Mesenchymal stem cell (in vitro differentiated cells and primary cell): ENCODE data around the gene RRP9.
A peak's percentile ranks its signal among the peaks of the same experiment; 100 is the strongest.

Source experiments
- DNase-seq: peaks from one replicate; pipeline ENCODE4 v3.0.0-alpha.2; 2013
- H2AFZ ChIP-seq: one replicate; pipeline ENCODE4 v1.6.1; 2013; ENCODE audit warnings: low read depth, mild to moderate bottlenecking, control low read depth, inconsistent platforms, low read length, moderate library complexity
- H2AK5ac ChIP-seq: 2 replicates; pipeline ENCODE4 v1.6.1; 2013; ENCODE audit warnings: low read length, moderate library complexity, mild to moderate bottlenecking, inconsistent platforms; ENCODE audit not compliant: severe bottlenecking
- H2BK120ac ChIP-seq: one replicate; pipeline ENCODE4 v1.6.1; 2013; ENCODE audit warnings: low read depth, mild to moderate bottlenecking, inconsistent platforms, low read length, moderate library complexity
- H2BK12ac ChIP-seq, 2 experiments: one replicate each; pipeline ENCODE4 v1.6.1; 2013; ENCODE audit warnings: inconsistent platforms in 2 of 2, low read length in 2 of 2, mild to moderate bottlenecking in 2 of 2, moderate library complexity in 2 of 2, control low read depth in 1 of 2
- H2BK15ac ChIP-seq: one replicate; pipeline ENCODE4 v1.6.1; 2013; ENCODE audit warnings: mild to moderate bottlenecking, low read depth, inconsistent platforms; ENCODE audit not compliant: poor library complexity, severe bottlenecking
- H2BK5ac ChIP-seq: 2 replicates; pipeline ENCODE4 v1.6.1; 2013; ENCODE audit warnings: low read depth, mild to moderate bottlenecking, low read length, control low read depth, inconsistent platforms; ENCODE audit not compliant: poor library complexity, severe bottlenecking
- H3K14ac ChIP-seq, 2 experiments: one replicate each; pipeline ENCODE4 v1.6.1; 2013; ENCODE audit warnings: inconsistent platforms in 2 of 2, low read length in 2 of 2, control low read depth in 1 of 2, mild to moderate bottlenecking in 1 of 2, moderate library complexity in 1 of 2
- H3K18ac ChIP-seq, 2 experiments: one replicate each; pipeline ENCODE4 v1.6.1; 2013; ENCODE audit warnings: inconsistent platforms in 2 of 2, low read length in 2 of 2, control low read depth in 1 of 2, low read depth in 1 of 2, mild to moderate bottlenecking in 1 of 2
- H3K23ac ChIP-seq, 2 experiments: one replicate each; pipeline ENCODE4 v1.6.1; 2013; ENCODE audit warnings: inconsistent platforms in 2 of 2, low read length in 2 of 2, mild to moderate bottlenecking in 2 of 2, moderate library complexity in 2 of 2, control low read depth in 1 of 2
- H3K27ac ChIP-seq: 2 replicates; pipeline ENCODE4 v1.5.1; 2013; ENCODE audit warnings: mild to moderate bottlenecking, moderate library complexity, low read length, control low read depth, inconsistent platforms; ENCODE audit not compliant: poor library complexity, severe bottlenecking
- H3K27me3 ChIP-seq, 2 experiments: 2 replicates each; pipeline versions ENCODE4 v1.6.1 to v1.7.0; 2013; ENCODE audit warnings: low read length in 2 of 2, mild to moderate bottlenecking in 2 of 2, moderate library complexity in 2 of 2, control low read depth in 1 of 2, inconsistent platforms in 1 of 2; ENCODE audit not compliant: control insufficient read depth in 1 of 2, insufficient read depth in 1 of 2
- H3K36me3 ChIP-seq, 2 experiments: 2 replicates each; pipeline versions ENCODE4 v1.6.1 to v1.7.0; 2013; ENCODE audit warnings: low read length in 2 of 2, control low read depth in 1 of 2, inconsistent platforms in 1 of 2, low read depth in 1 of 2, mild to moderate bottlenecking in 1 of 2; ENCODE audit not compliant: insufficient read depth in 2 of 2, control insufficient read depth in 1 of 2
- H3K4ac ChIP-seq, 2 experiments: one replicate each; pipeline ENCODE4 v1.6.1; 2013; ENCODE audit warnings: inconsistent platforms in 2 of 2, low read length in 2 of 2, mild to moderate bottlenecking in 2 of 2, moderate library complexity in 2 of 2, control low read depth in 1 of 2, low read depth in 1 of 2
- H3K4me1 ChIP-seq: 2 replicates; pipeline ENCODE4 v1.6.1; 2013; ENCODE audit warnings: low read depth, low read length, control low read depth; ENCODE audit not compliant: control insufficient read depth, insufficient read depth
- H3K4me2 ChIP-seq: 2 replicates; pipeline ENCODE4 v1.6.1; 2013; ENCODE audit warnings: low read length, mild to moderate bottlenecking, inconsistent platforms; ENCODE audit not compliant: poor library complexity, severe bottlenecking
- H3K4me3 ChIP-seq, 2 experiments: 2 replicates each; pipeline versions ENCODE4 v1.5.1 to v1.7.0; 2013; ENCODE audit warnings: low read length in 2 of 2, mild to moderate bottlenecking in 2 of 2, control low read depth in 1 of 2, low read depth in 1 of 2; ENCODE audit not compliant: insufficient read depth in 1 of 2
- H3K79me1 ChIP-seq: replicated peaks from 2 replicates; pipeline ENCODE4 v1.6.1; 2013; ENCODE audit warnings: mild to moderate bottlenecking, control low read depth, low read length, inconsistent platforms; ENCODE audit not compliant: poor library complexity, severe bottlenecking
- H3K9ac ChIP-seq: 2 replicates; pipeline ENCODE4 v1.7.0; 2013; ENCODE audit warnings: mild to moderate bottlenecking, low read length, moderate library complexity
- H3K9me3 ChIP-seq: 2 replicates; pipeline ENCODE4 v1.7.0; 2013; ENCODE audit warnings: mild to moderate bottlenecking, low read length; ENCODE audit not compliant: control insufficient read depth
- H4K8ac ChIP-seq: one replicate; pipeline ENCODE4 v1.6.1; 2013; ENCODE audit warnings: inconsistent platforms, mild to moderate bottlenecking, low read length, moderate library complexity
- H4K91ac ChIP-seq: one replicate; pipeline ENCODE4 v1.6.1; 2013; ENCODE audit warnings: mild to moderate bottlenecking, low read length, inconsistent platforms
- WGBS: methylation state at CpG from one replicate; pipeline ENCODE4 v1.1.7; 2013; ENCODE audit warnings: mixed read lengths; 5-methylcytosine and 5-hydroxymethylcytosine counted together

The RRP9 gene

GRCh38 chr3:51964521-51964920 lies 22.8 kb upstream of the RRP9 start:
- Histone ChIP-seq H3K14ac (no peak overlapping the region), H2BK12ac (no peak overlapping the region), H3K23ac (no peak overlapping the region), H2BK15ac (no peak overlapping the region), H2AFZ (no peak overlapping the region), H3K36me3 (peaks cover 16 to 32% of the 10 kb centered on the region in 2 experiments), H3K27ac (no peak overlapping the region), H3K9me3 (no peaks in the 10 kb centered on the region), H3K79me1 (peaks cover 27% of the 10 kb centered on the region), H3K4me2 (no peak overlapping the region), H4K8ac (no peak overlapping the region), H3K18ac (no peak overlapping the region), H3K27me3 (no peaks in the 10 kb centered on the region), H4K91ac (peak overlapping the region; percentile 32), H3K9ac (no peak overlapping the region), H2BK120ac (no peak overlapping the region), H2BK5ac (no peak overlapping the region), H3K4ac (no peak overlapping the region), H3K4me3 (peak overlapping the region in 1 of 2 experiments; percentile 26), H2AK5ac (no peak overlapping the region), H3K4me1 (peaks cover 34% of the 10 kb centered on the region)
- whole genome bisulfite sequencing: 95% methylated on average over 2 of the region's 4 CpGs
- DNase-seq: no peak

- WGBS: 80% methylated on average over 12 of the region's 12 CpGs
- no peak for DNase-seq
Measured at GRCh38 chr3:51963951-51964451, 22.3 kb upstream of the RRP9 start.

GRCh38 chr3:51962854-51963530 lies 21.3 kb upstream of the RRP9 start:
- Histone ChIP-seq H3K27me3 (no peaks in the 10 kb centered on the region), H3K23ac (no peak overlapping the region), H2AK5ac (no peak overlapping the region), H3K4me1 (peaks cover 25% of the 10 kb centered on the region), H3K18ac (no peak overlapping the region), H2BK5ac (no peak overlapping the region), H2BK120ac (no peak overlapping the region), H3K4ac (no peak overlapping the region), H3K4me3 (no peak overlapping the region), H2BK12ac (no peak overlapping the region), H2AFZ (no peak overlapping the region), H3K79me1 (peaks cover 27% of the 10 kb centered on the region), H3K36me3 (peaks cover 29 to 46% of the 10 kb centered on the region in 2 experiments), H2BK15ac (no peak overlapping the region), H4K91ac (no peak overlapping the region), H4K8ac (no peak overlapping the region), H3K9me3 (no peaks in the 10 kb centered on the region), H3K9ac (no peak overlapping the region), H3K14ac (no peak overlapping the region), H3K27ac (no peak overlapping the region), H3K4me2 (no peak overlapping the region)
- no peak for DNase-seq
- WGBS: 86% methylated on average over 6 of the region's 6 CpGs

More at GRCh38 chr3:51963951-51964451, 22.3 kb upstream of the RRP9 start:
- Histone ChIP-seq H3K9ac (no peak overlapping the region), H2BK12ac (no peak overlapping the region), H2BK5ac (no peak overlapping the region), H2AFZ (no peak overlapping the region), H3K27ac (no peak overlapping the region), H3K4me2 (no peak overlapping the region), H3K4me1 (peaks cover 34% of the 10 kb centered on the region), H3K4me3 (no peak overlapping the region), H3K4ac (no peak overlapping the region), H2AK5ac (no peak overlapping the region), H2BK15ac (no peak overlapping the region), H4K91ac (no peak overlapping the region), H4K8ac (no peak overlapping the region), H2BK120ac (no peak overlapping the region), H3K14ac (no peak overlapping the region), H3K23ac (no peak overlapping the region), H3K18ac (no peak overlapping the region), H3K9me3 (no peaks in the 10 kb centered on the region), H3K36me3 (peaks cover 19 to 37% of the 10 kb centered on the region in 2 experiments), H3K79me1 (peaks cover 27% of the 10 kb centered on the region), H3K27me3 (no peaks in the 10 kb centered on the region)

GRCh38 chr3:51961602-51962569 lies 20.2 kb upstream of the RRP9 start:
- H3K14ac ChIP-seq: no peak overlapping the region
- H2BK120ac ChIP-seq: no peak overlapping the region
- no peak overlapping the region for H3K27ac ChIP-seq
- peaks cover 24% of the 10 kb centered on the region for H3K79me1 ChIP-seq
- H3K18ac ChIP-seq: no peak overlapping the region
- H3K4ac ChIP-seq: no peak overlapping the region
- peak overlapping the region in 1 of 2 experiments; percentile 4 for H3K4me3 ChIP-seq
- H3K9me3 ChIP-seq: no peaks in the 10 kb centered on the region
- H3K4me1 ChIP-seq: peaks cover 24% of the 10 kb centered on the region
- no peak overlapping the region for H2BK12ac ChIP-seq
- no peaks in the 10 kb centered on the region for H3K27me3 ChIP-seq
- H3K9ac ChIP-seq: no peak overlapping the region
- no peak overlapping the region for H3K4me2 ChIP-seq
- H4K91ac ChIP-seq: no peak overlapping the region
- no peak overlapping the region for H2BK5ac ChIP-seq
- no peak overlapping the region for H4K8ac ChIP-seq
- H3K23ac ChIP-seq: peak overlapping the region in 1 of 2 experiments; percentile 42
- DNase-seq: no peak
- H2AK5ac ChIP-seq: no peak overlapping the region
- H2BK15ac ChIP-seq: no peak overlapping the region
- no peak overlapping the region for H2AFZ ChIP-seq
- 94% methylated on average over 7 of the region's 9 CpGs for whole genome bisulfite sequencing
- H3K36me3 ChIP-seq: peaks cover 38 to 55% of the 10 kb centered on the region in 2 experiments
